HG03565 (cell line): Measurements from ENCODE around the gene P2RY8.
"Not testable (repeated sequence)": the region's sequence is repeated elsewhere in the genome, so short reads cannot be mapped to it uniquely, and the experiment has no call there.

Experiments used
- ATAC-seq: cut with Tn5 transposase; IDR thresholded peaks from one replicate; pipeline ENCODE4 v1.9.1; 2021; ENCODE audit warnings: mild to moderate bottlenecking, moderate library complexity; ENCODE audit not compliant: unreplicated experiment

Gene P2RY8

DNA sequence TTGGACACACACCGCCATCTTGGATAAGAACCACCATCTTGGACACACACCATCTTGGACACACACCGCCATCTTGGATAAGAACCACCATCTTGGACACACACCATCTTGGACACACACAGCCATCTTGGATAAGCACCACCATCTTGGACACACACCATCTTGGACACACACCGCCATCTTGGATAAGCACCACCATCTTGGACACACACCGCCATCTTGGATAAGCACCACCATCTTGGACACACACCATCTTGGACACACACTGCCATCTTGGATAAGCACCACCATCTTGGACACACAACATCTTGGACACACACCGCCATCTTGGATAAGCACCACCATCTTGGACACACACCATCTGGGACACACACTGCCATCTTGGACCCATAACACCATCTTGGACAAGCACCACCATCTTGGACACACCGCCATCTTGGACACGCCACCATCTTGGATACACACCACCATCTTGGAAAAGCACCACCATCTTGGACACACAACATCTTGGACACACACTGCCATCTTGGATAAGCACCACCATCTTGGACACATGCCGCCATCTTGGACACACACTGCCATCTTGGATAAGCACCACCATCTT lies 88.9 kb downstream of the P2RY8 start:
- not testable (repeated sequence) for ATAC-seq

DNA sequence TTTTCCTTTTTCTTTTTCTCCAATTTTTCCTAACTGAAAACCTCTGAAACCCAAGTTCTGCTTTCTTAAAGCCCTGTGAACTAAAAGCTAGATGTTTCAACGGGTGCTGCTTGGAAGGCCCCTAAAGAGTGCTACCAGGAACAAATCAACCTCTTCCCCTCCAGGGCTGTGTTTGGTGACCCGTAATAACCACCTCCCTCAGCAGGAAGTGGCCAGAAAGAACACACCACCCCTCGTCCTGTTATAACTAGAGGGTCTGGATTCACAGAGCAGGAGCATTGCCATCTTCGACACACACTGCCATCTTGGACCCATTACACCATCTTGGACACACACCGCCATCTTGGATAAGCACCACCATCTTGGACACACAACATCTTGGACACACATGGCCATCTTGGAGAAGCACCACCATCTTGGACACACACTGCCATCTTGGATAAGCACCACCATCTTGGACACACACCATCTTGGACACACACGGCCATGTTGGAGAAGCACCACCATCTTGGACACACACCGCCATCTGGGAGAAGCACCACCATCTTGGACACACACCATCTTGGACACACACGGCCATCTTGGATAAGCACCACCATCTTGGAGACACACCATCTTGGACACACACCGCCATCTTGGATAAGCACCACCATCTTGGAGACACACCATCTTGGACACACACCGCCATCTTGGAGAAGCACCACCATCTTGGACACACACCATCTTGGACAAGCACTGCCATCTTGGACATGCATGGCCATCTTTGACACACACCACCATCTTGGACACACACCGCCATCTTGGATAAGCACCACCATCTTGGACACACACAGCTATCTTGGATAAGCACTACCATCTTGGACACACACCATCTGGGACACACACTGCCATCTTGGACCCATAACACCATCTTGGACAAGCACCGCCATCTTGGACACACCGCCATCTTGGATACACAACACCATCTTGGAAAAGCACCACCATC lies 89.7 kb downstream of the P2RY8 start:
- peak; percentile 42 for ATAC-seq

GRCh38 chrX:1444561-1445500 lies 92.2 kb downstream of the P2RY8 start:
- ATAC-seq: no peak

- ATAC-seq: no peak
Measured at GRCh38 chrX:1443496-1444075, 93.4 kb downstream of the P2RY8 start.

- ATAC-seq: no peak
Measured at GRCh38 chrX:1442724-1443367, 94.1 kb downstream of the P2RY8 start.

DNA sequence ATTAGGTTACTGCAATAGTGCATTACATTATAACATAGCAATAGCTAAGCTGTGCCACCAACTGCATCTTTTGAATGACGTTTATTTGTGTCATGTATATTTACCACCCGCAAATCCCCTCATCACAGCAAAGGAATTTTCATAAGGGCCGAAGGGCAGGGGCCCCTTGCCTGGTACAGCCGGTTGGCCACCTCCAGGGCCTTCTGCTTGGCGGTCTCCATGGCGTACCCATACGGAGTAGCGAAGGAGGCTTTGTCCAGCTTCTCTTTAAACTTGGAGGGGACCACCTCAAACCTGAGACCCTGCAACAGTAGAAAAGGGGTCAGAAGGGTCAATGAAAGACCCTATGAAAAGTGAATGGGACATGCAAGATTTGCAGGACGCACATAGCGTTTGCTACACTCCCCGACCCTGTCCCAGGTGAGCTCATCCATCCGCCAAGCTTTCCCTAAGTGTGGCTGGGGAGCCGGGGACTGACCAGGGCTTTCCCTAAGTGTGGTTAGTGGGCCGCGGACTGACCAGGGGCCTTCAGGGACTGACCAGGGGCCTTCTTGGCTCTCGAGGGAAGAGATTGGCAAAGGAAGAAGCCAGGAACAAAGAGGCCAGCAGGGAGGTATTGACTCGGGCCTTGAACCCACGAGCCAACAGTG lies 94.8 kb downstream of the P2RY8 start:
- ATAC-seq: no peak

- ATAC-seq: no peak
Measured at GRCh38 chrX:1440506-1440905, 96.5 kb downstream of the P2RY8 start.

- ATAC-seq: no peak
Measured at GRCh38 chrX:1435241-1435895, 101.6 kb downstream of the P2RY8 start.

- ATAC-seq: no peak
Measured at GRCh38 chrX:1434871-1435240, 102.1 kb downstream of the P2RY8 start.

GRCh38 chrX:1433646-1434357 lies 103.2 kb downstream of the P2RY8 start:
- ATAC-seq: no peak

- ATAC-seq: no peak
Measured at GRCh38 chrX:1430451-1430850, 106.5 kb downstream of the P2RY8 start.

GRCh38 chrX:1427756-1428155 lies 109.2 kb downstream of the P2RY8 start:
- no peak for ATAC-seq

GRCh38 chrX:1426321-1426720 lies 110.7 kb downstream of the P2RY8 start:
- ATAC-seq: not testable (repeated sequence)

DNA sequence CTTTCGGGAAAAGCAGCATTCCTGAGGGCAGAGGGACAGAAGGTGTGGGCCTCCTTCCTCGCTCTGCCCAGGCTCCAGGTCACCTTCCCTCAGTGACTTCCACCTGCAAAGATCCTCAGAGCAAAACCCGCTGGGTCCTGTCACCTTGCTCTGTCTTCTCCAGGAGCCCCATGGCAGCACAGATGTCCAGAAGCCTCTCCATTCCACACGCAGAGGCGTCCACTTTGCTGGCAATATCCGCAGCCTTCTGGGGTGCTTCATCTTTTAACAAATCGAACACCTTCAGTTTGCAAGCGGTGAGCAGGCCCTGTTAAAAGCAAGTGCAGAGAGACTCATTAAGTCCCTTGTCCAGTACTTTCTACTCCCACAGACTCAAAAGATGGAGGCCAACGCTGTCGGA lies 111.6 kb downstream of the P2RY8 start:
- ATAC-seq: no peak

DNA sequence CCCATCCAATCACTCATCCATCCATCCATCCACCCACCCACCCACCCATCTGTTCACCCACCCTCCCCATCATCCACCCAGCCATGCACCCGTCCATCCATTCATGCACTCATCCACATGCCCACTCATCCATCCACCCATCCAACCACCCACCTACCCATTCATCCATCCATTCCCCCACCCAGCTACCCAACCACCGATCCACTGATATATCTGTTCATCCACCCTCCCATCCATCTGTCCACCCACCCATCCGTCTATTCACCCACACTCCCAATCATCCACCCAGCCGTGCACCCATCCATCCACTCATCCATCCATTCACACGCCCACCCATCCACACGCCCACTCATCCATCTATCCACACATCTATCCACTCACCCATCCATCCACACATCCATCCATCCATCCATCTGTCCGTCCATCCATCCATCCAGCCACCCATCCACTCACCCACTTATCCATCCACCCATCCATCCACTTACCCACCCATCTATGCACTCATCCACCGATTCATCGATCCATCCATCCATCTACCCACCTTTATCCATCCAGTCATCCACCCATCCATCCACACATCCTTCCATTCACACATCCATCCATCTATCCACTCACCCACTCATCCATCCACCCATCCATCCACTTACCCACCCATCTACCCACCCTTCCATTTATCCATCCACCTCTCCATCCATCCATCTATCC lies 112.7 kb downstream of the P2RY8 start:
- ATAC-seq: no peak

DNA sequence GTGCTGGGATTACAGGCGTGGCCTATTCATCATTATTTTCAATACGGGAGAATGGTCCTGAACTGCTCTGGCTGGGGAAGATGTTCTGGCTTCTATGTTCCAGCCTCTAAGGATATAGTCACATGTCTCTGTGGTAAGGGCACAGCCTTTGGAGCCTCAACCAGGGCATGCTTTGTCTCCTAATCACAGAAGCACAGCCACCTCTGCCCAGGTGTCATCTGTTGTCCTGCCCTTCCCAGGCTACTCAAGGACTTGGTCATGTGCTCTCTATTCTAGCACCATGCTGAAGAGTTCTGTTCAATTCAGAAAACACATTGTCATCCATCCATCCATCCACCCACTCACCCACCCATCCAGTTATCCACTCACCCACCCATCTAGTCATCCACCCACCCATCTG lies 113.8 kb downstream of the P2RY8 start:
- no peak for ATAC-seq

DNA sequence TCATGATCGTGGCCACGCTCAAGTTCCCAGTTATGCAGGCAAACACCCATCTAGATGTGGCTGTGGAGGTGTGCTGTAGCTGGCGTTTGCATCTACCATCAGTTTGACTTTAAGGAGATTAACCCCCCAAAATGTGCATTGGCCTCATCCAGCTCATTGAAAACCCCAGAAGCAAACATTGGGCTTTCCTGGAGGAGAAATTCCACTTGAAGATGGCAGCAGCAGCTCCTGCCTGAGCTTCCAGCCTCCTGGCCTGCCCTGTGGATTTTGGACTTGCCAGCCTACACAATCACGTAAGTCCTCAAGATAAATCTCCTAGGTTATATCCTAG lies 114.9 kb downstream of the P2RY8 start:
- no peak for ATAC-seq

GRCh38 chrX:1421433-1422134 lies 115.4 kb downstream of the P2RY8 start:
- no peak for ATAC-seq
